ENCODE data around the gene NOP53. TPM values are rescaled to one million over a fixed set of nuclear protein-coding genes. Genes with fewer than 3 reads are reported as not detected.

Gene NOP53
- total RNA-seq, 1 donor from 2014 or later = 380 TPM

- Histone ChIP-seq H3K27me3 (ENCODE audit: control insufficient read depth, insufficient read depth, low read length) (no peaks in the 10 kb centered on the region), H3K36me3 (ENCODE audit: control insufficient read depth, insufficient read depth, low read length) (peaks cover 5% of the 10 kb centered on the region), H3K4me3 (ENCODE audit: low read depth, low read length) (no peak overlapping the region)
- no peak for DNase-seq (ENCODE audit: low read depth)
- no peak for TF ChIP-seq CTCF (IDR thresholded peaks at IDR 0.05; ENCODE audit: insufficient read depth, low read length, poor library complexity, severe bottlenecking)
Observed at GRCh38 chr19:47700934-47701716, 44.2 kb upstream of the NOP53 start.

- DNase-seq (ENCODE audit: low read depth) = no peak
- TF ChIP-seq CTCF (IDR thresholded peaks at IDR 0.05; ENCODE audit: insufficient read depth, low read length, poor library complexity, severe bottlenecking) = no peak
- H3K36me3 ChIP-seq (ENCODE audit: control insufficient read depth, insufficient read depth, low read length) = peaks cover 5% of the 10 kb centered on the region
- H3K4me3 ChIP-seq (ENCODE audit: low read depth, low read length) = no peak overlapping the region
- H3K27me3 ChIP-seq (ENCODE audit: control insufficient read depth, insufficient read depth, low read length) = no peaks in the 10 kb centered on the region
Observed at GRCh38 chr19:47701717-47702552, 43.4 kb upstream of the NOP53 start.

- H3K36me3 ChIP-seq (ENCODE audit: control insufficient read depth, insufficient read depth, low read length) = peaks cover 5% of the 10 kb centered on the region
- DNase-seq (ENCODE audit: low read depth) = no peak
- TF ChIP-seq CTCF (IDR thresholded peaks at IDR 0.05; ENCODE audit: insufficient read depth, low read length, poor library complexity, severe bottlenecking) = no peak
Observed at GRCh38 chr19:47702671-47703070, 42.7 kb upstream of the NOP53 start.

GRCh38 chr19:47703301-47703700 lies 42.0 kb upstream of the NOP53 start:
- Histone ChIP-seq H3K27me3 (ENCODE audit: control insufficient read depth, insufficient read depth, low read length) (peaks cover 2% of the 10 kb centered on the region), H3K36me3 (ENCODE audit: control insufficient read depth, insufficient read depth, low read length) (peaks cover 5% of the 10 kb centered on the region), H3K4me3 (ENCODE audit: low read depth, low read length) (no peak overlapping the region)
- DNase-seq (ENCODE audit: low read depth) = no peak
- TF ChIP-seq CTCF (IDR thresholded peaks at IDR 0.05; ENCODE audit: insufficient read depth, low read length, poor library complexity, severe bottlenecking) = no peak

More at GRCh38 chr19:47702671-47703070, 42.7 kb upstream of the NOP53 start:
- H3K27me3 ChIP-seq (ENCODE audit: control insufficient read depth, insufficient read depth, low read length) = peaks cover 2% of the 10 kb centered on the region
- no peak overlapping the region for H3K4me3 ChIP-seq (ENCODE audit: low read depth, low read length)

- no peak for DNase-seq (ENCODE audit: low read depth)
- H3K36me3 ChIP-seq (ENCODE audit: control insufficient read depth, insufficient read depth, low read length) = peaks cover 4% of the 10 kb centered on the region
- no peak overlapping the region for H3K4me3 ChIP-seq (ENCODE audit: low read depth, low read length)
- no peak for TF ChIP-seq CTCF (IDR thresholded peaks at IDR 0.05; ENCODE audit: insufficient read depth, low read length, poor library complexity, severe bottlenecking)
- H3K27me3 ChIP-seq (ENCODE audit: control insufficient read depth, insufficient read depth, low read length) = peaks cover 2% of the 10 kb centered on the region
Observed at GRCh38 chr19:47704024-47704423, 41.3 kb upstream of the NOP53 start.
